GM18507 (cell line): ENCODE measurements around the gene CREB3.

Source experiments
- DNase-seq: peaks from one replicate; pipeline ENCODE4 v3.0.0; 2011; ENCODE audit warnings: low read depth; ENCODE audit not compliant: insufficient read length; ENCODE audit errors: extremely low spot score
- FAIRE-seq: peaks from 2 replicates; lab custom pipeline; 2011; peaks lifted over from hg19 to GRCh38; lab: Jason Lieb, UNC

The CREB3 gene

GRCh38 chr9:35719546-35719945, 12.9 kb upstream of the CREB3 start:
- no peak for FAIRE-seq

GRCh38 chr9:35723426-35723825, 9.0 kb upstream of the CREB3 start:
- no peak for FAIRE-seq
- no peak for DNase-seq

More at GRCh38 chr9:35719546-35719945, 12.9 kb upstream of the CREB3 start:
- no peak for DNase-seq

GRCh38 chr9:35723908-35724307, 8.6 kb upstream of the CREB3 start:
- no peak for FAIRE-seq
- no peak for DNase-seq

GRCh38 chr9:35725362-35725761, 7.1 kb upstream of the CREB3 start:
- no peak for FAIRE-seq

GRCh38 chr9:35726931-35727330, 5.5 kb upstream of the CREB3 start:
- peak; percentile 52 for FAIRE-seq
- no peak for DNase-seq

More at GRCh38 chr9:35725362-35725761, 7.1 kb upstream of the CREB3 start:
- DNase-seq: no peak

- no peak for FAIRE-seq
- no peak for DNase-seq
These were observed 4.8 kb upstream of the CREB3 start for GRCh38 chr9:35727676-35728040.

- peak; percentile 86 for FAIRE-seq
- no peak for DNase-seq
These were observed 4.2 kb upstream of the CREB3 start for GRCh38 chr9:35728041-35728971.

GRCh38 chr9:35729101-35729500, 3.4 kb upstream of the CREB3 start:
- DNase-seq: no peak
- FAIRE-seq: no peak

- no peak for DNase-seq
- peak; percentile 76 for FAIRE-seq
These were observed 2.6 kb upstream of the CREB3 start for GRCh38 chr9:35729700-35730485.

GRCh38 chr9:35730486-35730854, 2.0 kb upstream of the CREB3 start:
- DNase-seq (no peak), FAIRE-seq (no peak)

GRCh38 chr9:35731415-35732184, 866 bp upstream of the CREB3 start:
- FAIRE-seq (no peak), DNase-seq (no peak)

- FAIRE-seq: peak; percentile 59
- no peak for DNase-seq
These were observed 505 bp downstream of the CREB3 start for GRCh38 chr9:35732800-35733541.

- no peak for FAIRE-seq
- DNase-seq: no peak
These were observed 1.6 kb downstream of the CREB3 start for GRCh38 chr9:35734096-35734495.

- DNase-seq: no peak
- FAIRE-seq: peak; percentile 93
These were observed 3.8 kb downstream of the CREB3 start for GRCh38 chr9:35736201-35736633.

- FAIRE-seq: no peak
- no peak for DNase-seq
These were observed 4.7 kb downstream of the CREB3 start for GRCh38 chr9:35737143-35737542.

- DNase-seq (no peak), FAIRE-seq (no peak)
These were observed 5.7 kb downstream of the CREB3 start for GRCh38 chr9:35738186-35738585.

GRCh38 chr9:35738924-35739323, 6.5 kb downstream of the CREB3 start:
- DNase-seq (no peak), FAIRE-seq (no peak)

- FAIRE-seq: no peak
- DNase-seq: no peak
These were observed 7.8 kb downstream of the CREB3 start for GRCh38 chr9:35740243-35740642.

GRCh38 chr9:35741740-35742139, 9.3 kb downstream of the CREB3 start:
- no peak for DNase-seq
- no peak for FAIRE-seq
